ENCODE results near the gene MORC4. TPM values are rescaled to one million over a fixed set of nuclear protein-coding genes. Genes with fewer than 3 reads are reported as not detected.

Gene MORC4
- total and polyA plus RNA-seq, 7 donors: 5.8 to 13.0 (median 9.3) TPM

GRCh38 chrX:106917830-106918500 is 82.0 kb downstream of the MORC4 start:
- H3K27ac ChIP-seq: no peak overlapping the region
- H3K36me3 ChIP-seq: no peaks in the 10 kb centered on the region
- H3K27me3 ChIP-seq: no peaks in the 10 kb centered on the region
- DNase-seq: no peak
- H3K4me1 ChIP-seq: no peaks in the 10 kb centered on the region
- 48 to 52% methylated on average over 6 of the region's 6 CpGs for WGBS, 2 donors
- TF ChIP-seq POLR2AphosphoS5 (IDR thresholded peaks at IDR 0.05): no peak
- no peak for TF ChIP-seq POLR2A (IDR thresholded peaks at IDR 0.05)
- no peak for TF ChIP-seq EP300 (IDR thresholded peaks at IDR 0.05)
- TF ChIP-seq, protein P1, sequence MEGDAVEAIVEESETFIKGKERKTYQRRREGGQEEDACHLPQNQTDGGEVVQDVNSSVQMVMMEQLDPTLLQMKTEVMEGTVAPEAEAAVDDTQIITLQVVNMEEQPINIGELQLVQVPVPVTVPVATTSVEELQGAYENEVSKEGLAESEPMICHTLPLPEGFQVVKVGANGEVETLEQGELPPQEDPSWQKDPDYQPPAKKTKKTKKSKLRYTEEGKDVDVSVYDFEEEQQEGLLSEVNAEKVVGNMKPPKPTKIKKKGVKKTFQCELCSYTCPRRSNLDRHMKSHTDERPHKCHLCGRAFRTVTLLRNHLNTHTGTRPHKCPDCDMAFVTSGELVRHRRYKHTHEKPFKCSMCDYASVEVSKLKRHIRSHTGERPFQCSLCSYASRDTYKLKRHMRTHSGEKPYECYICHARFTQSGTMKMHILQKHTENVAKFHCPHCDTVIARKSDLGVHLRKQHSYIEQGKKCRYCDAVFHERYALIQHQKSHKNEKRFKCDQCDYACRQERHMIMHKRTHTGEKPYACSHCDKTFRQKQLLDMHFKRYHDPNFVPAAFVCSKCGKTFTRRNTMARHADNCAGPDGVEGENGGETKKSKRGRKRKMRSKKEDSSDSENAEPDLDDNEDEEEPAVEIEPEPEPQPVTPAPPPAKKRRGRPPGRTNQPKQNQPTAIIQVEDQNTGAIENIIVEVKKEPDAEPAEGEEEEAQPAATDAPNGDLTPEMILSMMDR (IDR thresholded peaks at IDR 0.05): no peak
- no peak overlapping the region for H3K4me3 ChIP-seq
- no peaks in the 10 kb centered on the region for H3K9me3 ChIP-seq
- intact Hi-C loops (cut with DNase I): no loop called here

GRCh38 chrX:106912864-106913263 is 87.1 kb downstream of the MORC4 start:
- intact Hi-C loops (cut with DNase I): no loop called here
- H3K4me3 ChIP-seq: no peak overlapping the region
- 75 to 80% methylated on average over 2 of the region's 2 CpGs for WGBS, 2 donors

GRCh38 chrX:106906361-106906760 is 93.7 kb downstream of the MORC4 start:
- Histone ChIP-seq H3K27me3 (no peaks in the 10 kb centered on the region), H3K4me3 (no peak overlapping the region), H3K9me3 (no peaks in the 10 kb centered on the region), H3K27ac (no peak overlapping the region), H3K4me1 (no peaks in the 10 kb centered on the region), H3K36me3 (no peaks in the 10 kb centered on the region)
- WGBS, 2 donors: 38 to 58% methylated on average over 6 of the region's 6 CpGs
- intact Hi-C loops (cut with DNase I): no loop called here
- DNase-seq: no peak
- TF ChIP-seq EP300 (IDR thresholded peaks at IDR 0.05) (no peak), POLR2A (IDR thresholded peaks at IDR 0.05) (no peak), POLR2AphosphoS5 (IDR thresholded peaks at IDR 0.05) (no peak)
- TF ChIP-seq, protein P1 (IDR thresholded peaks at IDR 0.05): no peak

More at GRCh38 chrX:106912864-106913263, 87.1 kb downstream of the MORC4 start:
- H3K9me3 ChIP-seq: no peaks in the 10 kb centered on the region
- no peaks in the 10 kb centered on the region for H3K4me1 ChIP-seq
- DNase-seq: no peak
- no peaks in the 10 kb centered on the region for H3K36me3 ChIP-seq
- no peaks in the 10 kb centered on the region for H3K27me3 ChIP-seq
- no peak overlapping the region for H3K27ac ChIP-seq
- TF ChIP-seq POLR2AphosphoS5 (IDR thresholded peaks at IDR 0.05) (no peak), EP300 (IDR thresholded peaks at IDR 0.05) (no peak), POLR2A (IDR thresholded peaks at IDR 0.05) (no peak)
- TF ChIP-seq, protein P1 (IDR thresholded peaks at IDR 0.05): no peak

DNA sequence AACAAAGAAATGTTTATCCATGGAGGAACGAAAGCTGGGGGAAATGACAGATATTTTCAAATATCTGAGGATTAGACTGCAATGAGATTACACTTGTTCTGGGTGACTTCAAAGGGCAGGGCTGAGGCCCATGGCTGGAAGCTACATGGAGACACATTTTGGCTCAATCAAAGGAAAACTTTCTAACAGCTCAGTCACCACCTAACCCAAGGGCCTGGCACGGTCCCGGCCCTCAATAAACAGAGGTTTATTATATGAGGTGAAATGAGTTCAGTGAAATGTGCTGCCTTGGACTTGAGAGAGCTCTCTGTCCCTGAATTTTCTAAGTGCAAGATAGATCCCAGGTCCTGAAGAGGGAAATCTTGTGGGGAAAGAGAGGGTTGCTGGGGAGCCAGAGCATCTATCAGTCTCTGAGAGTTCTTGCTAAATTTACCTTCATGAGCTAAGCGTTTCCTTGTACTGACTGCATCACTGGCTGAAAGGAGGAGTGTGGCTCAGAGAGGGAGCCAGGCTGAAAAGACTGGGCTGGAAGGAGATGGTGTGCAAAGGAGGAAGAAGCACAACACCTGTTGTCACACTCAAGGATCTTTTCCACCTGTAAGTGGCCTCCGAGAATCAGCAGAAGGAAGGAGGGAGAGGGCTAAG is 94.8 kb downstream of the MORC4 start:
- H3K27ac ChIP-seq: no peak overlapping the region
- TF ChIP-seq POLR2A (IDR thresholded peaks at IDR 0.05) (no peak), POLR2AphosphoS5 (IDR thresholded peaks at IDR 0.05) (no peak), EP300 (IDR thresholded peaks at IDR 0.05) (no peak)
- TF ChIP-seq, protein P1 (IDR thresholded peaks at IDR 0.05): no peak
- no peaks in the 10 kb centered on the region for H3K9me3 ChIP-seq
- no peaks in the 10 kb centered on the region for H3K36me3 ChIP-seq
- no peaks in the 10 kb centered on the region for H3K4me1 ChIP-seq
- WGBS, 2 donors: 47 to 59% methylated on average over 5 of the region's 5 CpGs
- no peak for DNase-seq
- no peak overlapping the region for H3K4me3 ChIP-seq
- H3K27me3 ChIP-seq: no peaks in the 10 kb centered on the region
- intact Hi-C loops (cut with DNase I): no loop called here
